Brain pericyte (primary cell): ENCODE data around the gene KIF4B.
"Not testable (repeated sequence)": the region's sequence is repeated elsewhere in the genome, so short reads cannot be mapped to it uniquely, and the experiment has no call there.

Source experiments
- DNase-seq: peaks from one replicate; pipeline ENCODE4 v3.0.0-alpha.2; 2012; ENCODE audit warnings: low read depth, low spot score

Gene KIF4B

GRCh38 chr5:155008669-155009068 is 4.9 kb upstream of the KIF4B start:
- DNase-seq = no peak

- no peak for DNase-seq
Observed at GRCh38 chr5:155010881-155011280, 2.7 kb upstream of the KIF4B start.

- DNase-seq = no peak
Observed at GRCh38 chr5:155015239-155015638, 1.7 kb downstream of the KIF4B start.

- no peak for DNase-seq
Observed at GRCh38 chr5:155017610-155018009, 4.1 kb downstream of the KIF4B start.

GRCh38 chr5:155019601-155020226 is 6.2 kb downstream of the KIF4B start:
- DNase-seq = no peak

GRCh38 chr5:155021842-155022241 is 8.3 kb downstream of the KIF4B start:
- no peak for DNase-seq

- no peak for DNase-seq
Observed at GRCh38 chr5:155023320-155023719, 9.8 kb downstream of the KIF4B start.

- no peak for DNase-seq
Observed at GRCh38 chr5:155024015-155024414, 10.5 kb downstream of the KIF4B start.

GRCh38 chr5:155025895-155026294 is 12.3 kb downstream of the KIF4B start:
- no peak for DNase-seq

GRCh38 chr5:155027993-155028629 is 14.6 kb downstream of the KIF4B start:
- no peak for DNase-seq

GRCh38 chr5:155029240-155029639 is 15.7 kb downstream of the KIF4B start:
- DNase-seq = no peak

GRCh38 chr5:155034145-155034744 is 20.7 kb downstream of the KIF4B start:
- DNase-seq = not testable (repeated sequence)

- DNase-seq = not testable (repeated sequence)
Observed at GRCh38 chr5:155035087-155035486, 21.5 kb downstream of the KIF4B start.

- no peak for DNase-seq
Observed at GRCh38 chr5:155040984-155041653, 27.6 kb downstream of the KIF4B start.

- no peak for DNase-seq
Observed at GRCh38 chr5:155044591-155044990, 31.0 kb downstream of the KIF4B start.

GRCh38 chr5:155046591-155046990 is 33.0 kb downstream of the KIF4B start:
- no peak for DNase-seq

GRCh38 chr5:155047818-155048217 is 34.3 kb downstream of the KIF4B start:
- DNase-seq = no peak

GRCh38 chr5:155049569-155050383 is 36.2 kb downstream of the KIF4B start:
- no peak for DNase-seq

- no peak for DNase-seq
Observed at GRCh38 chr5:155050384-155051019, 36.9 kb downstream of the KIF4B start.

- DNase-seq = no peak
Observed at GRCh38 chr5:155052532-155052931, 39.0 kb downstream of the KIF4B start.

- DNase-seq = no peak
Observed at GRCh38 chr5:155053501-155053900, 39.9 kb downstream of the KIF4B start.
